ENCODE measurements around the gene MICOS13.

MICOS13 gene

GRCh38 chr19:5686647-5687359, 6.5 kb upstream of the MICOS13 start:
- peak; percentile 93 for DNase-seq

GRCh38 chr19:5686326-5686646, 6.0 kb upstream of the MICOS13 start:
- DNase-seq = no peak

DNA sequence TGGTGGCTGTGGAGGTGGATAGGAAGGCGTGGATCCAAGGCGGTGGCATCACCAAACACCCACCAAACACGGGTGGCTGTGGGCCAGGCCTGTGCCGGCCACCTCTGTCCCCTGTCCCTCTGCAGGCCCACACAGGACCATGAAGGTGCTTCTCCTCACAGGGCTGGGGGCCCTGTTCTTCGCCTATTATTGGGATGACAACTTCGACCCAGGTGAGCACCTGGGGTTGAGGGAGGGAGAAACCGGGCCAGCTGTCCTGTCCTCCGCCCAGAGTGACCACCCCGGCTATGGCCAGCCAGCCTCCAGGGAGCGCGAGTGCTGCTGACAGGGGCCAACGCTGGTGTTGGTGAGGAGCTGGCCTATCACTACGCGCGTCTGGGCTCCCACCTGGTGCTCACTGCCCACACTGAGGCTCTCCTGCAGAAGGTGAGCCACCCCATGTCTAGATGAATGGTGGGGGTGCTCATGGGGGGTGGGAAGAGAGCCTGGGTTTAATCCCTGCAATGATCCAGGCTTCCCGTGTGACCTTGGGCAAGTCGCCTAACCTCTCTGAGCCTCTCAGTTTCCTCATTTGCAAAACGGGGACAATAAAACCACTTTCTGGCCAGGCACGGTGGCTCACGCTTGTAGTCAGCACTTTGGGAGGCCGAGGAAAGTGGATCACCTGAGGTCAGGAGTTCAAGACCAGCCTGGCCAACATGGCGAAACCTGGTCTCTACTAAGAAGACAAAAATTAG, 4.5 kb upstream of the MICOS13 start:
- no peak for DNase-seq

DNA sequence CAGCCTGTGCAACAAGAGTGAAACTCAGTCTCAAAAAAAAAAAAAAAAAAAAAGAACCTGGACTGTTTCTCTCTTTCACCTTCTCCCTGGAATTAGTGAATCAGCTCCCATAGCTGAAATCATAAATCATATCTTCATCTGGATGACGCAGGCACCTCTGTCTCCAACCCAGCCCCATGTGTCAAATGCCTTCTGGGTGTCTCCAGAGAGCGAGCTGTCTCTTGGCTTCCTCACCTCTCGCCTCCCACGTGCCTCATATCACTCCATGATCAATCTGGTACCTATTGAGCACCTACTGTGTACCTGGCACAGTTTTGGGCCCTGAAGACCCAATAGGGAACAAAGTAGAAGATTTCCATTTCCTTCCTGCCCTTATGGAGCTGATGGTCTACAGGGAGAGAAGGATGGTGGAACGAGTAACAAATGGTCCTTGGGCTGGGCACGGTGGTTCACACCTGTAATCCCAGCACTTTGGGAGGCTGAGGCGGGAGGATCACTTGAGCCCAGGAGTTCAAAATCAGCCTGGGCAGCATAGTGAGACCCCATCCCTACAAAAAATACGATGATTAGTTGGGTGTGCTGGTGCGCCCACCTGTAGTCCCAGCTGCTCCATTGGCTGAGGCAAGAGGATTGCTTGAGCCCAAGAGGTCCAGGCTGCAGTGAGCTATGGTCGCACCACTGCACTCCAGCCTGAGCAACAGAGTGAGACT, 3.0 kb upstream of the MICOS13 start:
- DNase-seq = no peak

- DNase-seq = no peak
These were observed 1.8 kb upstream of the MICOS13 start for GRCh38 chr19:5682107-5682482.

- no peak for DNase-seq
These were observed 1.2 kb upstream of the MICOS13 start for GRCh38 chr19:5681391-5682106.

GRCh38 chr19:5680084-5680436, 256 bp downstream of the MICOS13 start:
- no peak for DNase-seq

- no peak for DNase-seq
These were observed 830 bp downstream of the MICOS13 start for GRCh38 chr19:5679289-5680083.

- no peak for DNase-seq
These were observed 2.1 kb downstream of the MICOS13 start for GRCh38 chr19:5678071-5678718.

DNA sequence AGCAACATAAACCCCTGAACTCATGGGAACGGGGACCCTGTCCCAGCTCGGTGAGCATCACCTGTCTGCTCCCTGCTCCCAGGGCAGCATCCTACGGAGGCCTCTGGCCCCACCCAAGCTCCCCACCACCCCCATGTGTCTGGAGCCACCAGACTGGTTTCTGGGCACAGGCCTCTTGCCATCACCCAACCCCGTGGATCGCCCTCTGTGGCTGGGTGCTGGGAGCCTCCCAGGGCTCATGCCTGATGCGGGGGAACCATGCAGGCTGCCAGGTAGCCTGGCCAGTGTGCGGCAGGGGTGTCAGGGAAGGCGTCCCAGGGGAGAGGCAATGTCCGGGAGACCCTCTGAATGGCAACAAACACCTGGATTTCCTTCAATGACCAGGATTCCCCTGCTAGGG, 2.7 kb downstream of the MICOS13 start:
- DNase-seq = no peak

- DNase-seq = no peak
These were observed 3.2 kb downstream of the MICOS13 start for GRCh38 chr19:5677136-5677535.

- DNase-seq = no peak
These were observed 3.6 kb downstream of the MICOS13 start for GRCh38 chr19:5676772-5677105.

DNA sequence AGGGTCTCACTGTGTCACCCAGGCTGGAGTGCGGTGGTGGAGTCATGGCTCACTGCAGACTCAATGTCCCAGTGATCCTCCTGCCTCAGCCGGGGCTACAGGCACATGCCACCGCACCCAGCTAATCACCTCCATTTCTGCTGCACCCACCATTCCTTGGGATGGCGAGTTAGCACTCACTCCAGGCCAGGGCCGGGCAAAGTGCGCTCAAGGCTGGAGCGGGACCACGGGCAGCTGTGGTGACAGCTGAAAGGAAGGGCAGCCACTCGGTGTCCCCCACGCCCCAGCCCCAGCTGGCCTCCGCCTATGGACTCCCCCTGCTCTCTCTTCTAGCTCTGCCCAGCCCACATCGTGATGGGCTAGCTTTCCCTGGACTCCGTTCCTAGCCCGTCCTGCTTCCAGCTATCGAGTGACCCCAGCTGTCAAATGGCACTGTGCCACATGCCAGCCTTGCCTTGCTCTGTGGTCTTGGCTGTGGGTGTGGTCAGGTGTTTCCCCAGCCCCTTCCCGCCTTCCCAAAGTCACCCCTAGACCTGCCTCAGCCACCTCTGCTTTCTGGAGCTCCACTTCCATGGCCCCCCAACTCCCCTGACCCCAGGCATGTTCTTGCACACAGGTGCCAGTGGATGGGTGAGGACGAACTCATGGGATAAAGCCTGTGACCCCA, 4.1 kb downstream of the MICOS13 start:
- no peak for DNase-seq

DNA sequence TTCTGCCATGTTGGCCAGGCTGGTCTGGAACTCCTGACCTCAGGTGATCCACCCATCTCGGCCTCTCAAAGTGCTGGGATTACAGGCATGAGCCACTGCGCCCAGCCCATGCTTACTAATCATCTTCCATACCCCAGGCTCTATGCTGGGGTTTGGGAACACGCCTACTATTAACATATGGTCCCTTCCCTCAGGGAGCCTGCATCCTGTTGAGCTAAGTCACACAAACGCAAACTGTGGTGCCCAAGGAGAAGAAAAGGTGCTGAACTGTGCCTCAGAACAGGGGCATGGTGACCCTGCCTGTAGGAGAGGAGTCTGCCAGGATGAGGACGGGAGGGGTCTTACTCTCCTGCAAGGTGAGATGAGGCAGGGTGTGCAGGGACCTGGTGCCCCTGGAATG, 5.6 kb downstream of the MICOS13 start:
- DNase-seq = no peak

DNA sequence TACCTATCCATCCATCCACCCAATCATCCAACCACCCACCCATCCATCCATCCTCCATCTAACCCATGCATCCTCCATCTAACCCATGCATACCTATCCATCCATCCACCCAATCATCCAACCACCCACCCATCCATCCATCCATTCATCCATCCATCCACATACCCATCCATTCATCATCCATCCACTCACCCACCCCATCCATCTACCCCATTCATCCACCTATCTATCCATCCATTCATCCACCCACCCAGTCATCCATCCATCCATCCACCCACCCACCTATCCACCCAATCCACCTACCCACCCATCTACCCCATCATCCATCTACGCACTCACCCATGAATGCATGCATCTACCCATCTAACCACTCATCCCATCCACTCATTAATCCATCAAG, 6.6 kb downstream of the MICOS13 start:
- DNase-seq = no peak

GRCh38 chr19:5672708-5673459, 7.4 kb downstream of the MICOS13 start:
- DNase-seq = no peak

DNA sequence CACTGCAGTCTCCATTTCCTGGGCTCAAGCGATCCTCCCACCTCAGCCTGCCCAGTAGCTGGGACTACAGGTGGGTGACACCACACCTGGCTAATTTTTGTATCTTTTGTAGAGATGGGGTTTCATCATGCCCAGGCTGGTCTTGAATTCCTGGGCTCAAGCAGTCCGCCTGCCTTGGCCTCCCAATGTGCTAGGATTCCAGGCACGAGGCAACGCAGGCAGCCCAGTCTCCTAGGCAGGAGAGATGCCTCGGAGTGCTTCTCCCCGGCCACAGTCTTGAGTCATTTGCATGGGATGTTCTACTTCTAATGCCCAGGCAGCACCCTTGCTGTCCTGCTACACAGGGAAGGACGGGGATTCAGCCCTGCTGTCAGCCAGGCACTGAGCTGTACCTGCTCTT, 8.7 kb downstream of the MICOS13 start:
- DNase-seq = no peak

GRCh38 chr19:5669212-5669611, 11.1 kb downstream of the MICOS13 start:
- no peak for DNase-seq

- DNase-seq = no peak
These were observed 12.5 kb downstream of the MICOS13 start for GRCh38 chr19:5667751-5668271.

DNA sequence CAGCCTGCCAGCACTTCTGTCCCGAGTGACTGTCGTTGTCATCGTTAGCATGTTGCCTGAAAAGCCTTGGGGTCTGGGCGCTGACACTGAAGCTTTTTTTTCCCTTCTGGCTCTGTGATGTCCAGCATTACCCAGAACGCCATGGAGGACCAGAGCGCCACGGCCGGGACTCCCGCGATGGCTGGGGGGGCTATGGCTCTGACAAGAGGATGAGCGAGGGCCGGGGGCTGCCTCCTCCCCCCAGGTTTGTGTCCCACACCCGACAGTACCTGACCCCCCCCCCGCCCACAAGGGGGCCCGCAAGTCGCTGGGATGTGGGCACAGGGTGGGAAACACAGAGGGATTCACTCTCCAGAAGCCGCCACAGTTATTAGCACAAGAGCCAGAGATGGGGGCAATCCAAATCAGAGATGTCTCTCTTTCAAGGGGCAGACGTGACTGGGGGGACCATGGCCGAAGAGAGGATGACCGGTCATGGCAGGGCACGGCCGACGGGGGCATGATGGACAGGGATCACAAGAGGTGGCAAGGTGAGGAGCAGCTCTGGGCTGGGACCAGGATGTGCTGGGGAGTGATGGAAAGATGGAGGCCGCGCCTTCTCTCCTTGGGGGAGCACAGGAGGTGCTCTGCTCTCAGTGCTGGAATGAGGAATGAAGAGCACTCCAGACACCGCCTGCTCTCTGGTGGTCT, 13.2 kb downstream of the MICOS13 start:
- no peak for DNase-seq
